ENCODE results near the gene IL9R.

GRCh38 chrX:155995321-155995875 is 2.1 kb upstream of the IL9R start:
- TF ChIP-seq, protein P1, sequence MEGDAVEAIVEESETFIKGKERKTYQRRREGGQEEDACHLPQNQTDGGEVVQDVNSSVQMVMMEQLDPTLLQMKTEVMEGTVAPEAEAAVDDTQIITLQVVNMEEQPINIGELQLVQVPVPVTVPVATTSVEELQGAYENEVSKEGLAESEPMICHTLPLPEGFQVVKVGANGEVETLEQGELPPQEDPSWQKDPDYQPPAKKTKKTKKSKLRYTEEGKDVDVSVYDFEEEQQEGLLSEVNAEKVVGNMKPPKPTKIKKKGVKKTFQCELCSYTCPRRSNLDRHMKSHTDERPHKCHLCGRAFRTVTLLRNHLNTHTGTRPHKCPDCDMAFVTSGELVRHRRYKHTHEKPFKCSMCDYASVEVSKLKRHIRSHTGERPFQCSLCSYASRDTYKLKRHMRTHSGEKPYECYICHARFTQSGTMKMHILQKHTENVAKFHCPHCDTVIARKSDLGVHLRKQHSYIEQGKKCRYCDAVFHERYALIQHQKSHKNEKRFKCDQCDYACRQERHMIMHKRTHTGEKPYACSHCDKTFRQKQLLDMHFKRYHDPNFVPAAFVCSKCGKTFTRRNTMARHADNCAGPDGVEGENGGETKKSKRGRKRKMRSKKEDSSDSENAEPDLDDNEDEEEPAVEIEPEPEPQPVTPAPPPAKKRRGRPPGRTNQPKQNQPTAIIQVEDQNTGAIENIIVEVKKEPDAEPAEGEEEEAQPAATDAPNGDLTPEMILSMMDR (IDR thresholded peaks at IDR 0.05) = no peak
- TF ChIP-seq POLR2A (IDR thresholded peaks at IDR 0.05) = no peak

Measured in Peyer's patch (tissue), 4 donors.